HG02798 (cell line): Measurements from ENCODE around the gene TEX38.
"Not testable (repeated sequence)": the region's sequence is repeated elsewhere in the genome, so short reads cannot be mapped to it uniquely, and the experiment has no call there.

Experiments
- ATAC-seq: cut with Tn5 transposase; IDR thresholded peaks from one replicate; pipeline ENCODE4 v1.9.1; 2021; ENCODE audit warnings: mild to moderate bottlenecking; ENCODE audit not compliant: unreplicated experiment, poor library complexity

The TEX38 gene

DNA sequence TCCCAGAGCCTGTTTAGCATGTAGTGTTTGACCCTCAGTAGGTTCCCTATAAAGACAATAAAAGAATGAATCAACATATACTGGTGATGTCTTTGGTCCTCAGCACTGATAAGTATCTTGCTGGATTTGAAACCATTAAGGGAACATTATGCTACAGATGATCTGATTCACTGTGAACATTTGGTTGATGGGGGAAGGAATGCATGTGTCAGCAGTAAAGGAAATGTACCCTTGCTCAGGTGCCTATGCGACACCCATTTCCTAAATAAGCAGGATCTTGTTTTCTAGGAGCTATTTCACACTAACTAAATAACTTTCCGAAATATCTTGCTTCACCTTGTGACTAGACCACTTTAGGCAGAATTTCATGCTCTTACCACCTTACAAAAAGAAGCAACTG lies 13.0 kb downstream of the TEX38 start:
- no peak for ATAC-seq

DNA sequence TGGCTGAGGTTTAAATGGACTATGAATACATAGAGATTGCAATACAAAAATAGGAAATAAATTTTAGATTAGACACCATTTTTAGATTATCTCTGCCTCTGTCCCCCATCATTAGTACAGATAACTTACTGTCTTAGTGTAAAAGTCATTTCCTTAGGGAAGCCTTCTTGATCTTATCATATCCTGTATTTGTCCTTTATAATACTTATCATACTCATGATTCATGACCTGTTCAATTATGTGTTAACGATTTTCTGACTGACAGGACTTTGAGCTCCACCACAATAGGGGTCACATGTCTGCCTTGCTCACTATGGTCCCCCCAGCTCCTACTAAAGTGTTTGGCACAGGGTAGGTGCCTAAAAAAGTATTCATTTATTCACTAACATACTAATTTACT lies 14.6 kb downstream of the TEX38 start:
- no peak for ATAC-seq

DNA sequence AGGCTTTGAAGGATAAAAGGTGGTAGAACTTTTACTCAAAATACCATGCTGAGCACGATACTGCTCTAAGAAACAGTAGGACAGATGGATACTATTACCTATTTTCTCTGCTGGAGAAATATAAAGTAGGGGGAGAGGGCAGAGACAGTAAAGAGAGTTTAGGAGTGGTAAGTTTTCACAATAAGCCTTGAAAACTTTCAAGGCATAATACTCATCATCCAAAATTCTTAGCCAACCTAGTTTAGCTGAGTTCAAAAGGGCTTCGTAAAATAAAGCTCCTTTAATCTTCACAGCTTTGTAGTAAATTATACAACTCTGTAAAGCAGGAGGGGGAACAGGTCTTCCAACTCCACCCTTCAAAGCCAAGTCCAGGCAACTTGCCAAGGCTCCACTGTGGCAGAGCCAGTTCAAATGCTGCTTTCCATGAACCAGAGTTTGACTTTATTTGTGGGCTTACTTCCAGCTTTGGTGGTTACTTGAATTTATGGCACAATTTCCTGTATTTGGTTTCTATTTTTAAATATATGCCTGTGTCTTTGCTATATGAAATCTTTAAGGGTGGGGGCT lies 15.5 kb downstream of the TEX38 start:
- ATAC-seq = no peak

DNA sequence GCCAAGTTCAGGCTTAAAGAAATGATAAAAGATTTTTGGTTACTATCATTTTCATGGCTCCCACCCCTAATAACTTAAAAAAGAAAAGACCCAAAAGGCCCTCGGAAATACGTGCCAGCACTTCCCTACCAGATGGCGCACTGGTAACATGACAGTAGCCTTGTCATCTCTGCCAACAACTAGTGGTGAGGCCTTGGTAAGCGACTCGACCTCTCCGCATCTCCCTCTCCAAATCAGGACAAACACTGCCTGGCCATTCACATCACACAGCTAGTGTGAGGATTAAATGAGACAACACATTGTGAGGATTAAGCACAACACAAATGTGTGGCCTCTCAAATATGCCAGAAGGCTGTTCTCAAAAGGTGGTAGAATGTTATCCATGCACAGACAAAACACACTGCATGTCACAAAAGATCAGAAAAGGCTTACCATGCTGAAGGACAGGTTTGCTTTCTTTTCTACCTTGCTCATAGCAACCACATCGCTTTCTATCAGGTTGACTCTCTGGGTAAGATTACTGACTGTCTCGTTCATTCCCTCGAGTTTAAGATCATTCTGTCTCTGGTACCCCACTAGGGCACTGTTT lies 16.4 kb downstream of the TEX38 start:
- no peak for ATAC-seq

DNA sequence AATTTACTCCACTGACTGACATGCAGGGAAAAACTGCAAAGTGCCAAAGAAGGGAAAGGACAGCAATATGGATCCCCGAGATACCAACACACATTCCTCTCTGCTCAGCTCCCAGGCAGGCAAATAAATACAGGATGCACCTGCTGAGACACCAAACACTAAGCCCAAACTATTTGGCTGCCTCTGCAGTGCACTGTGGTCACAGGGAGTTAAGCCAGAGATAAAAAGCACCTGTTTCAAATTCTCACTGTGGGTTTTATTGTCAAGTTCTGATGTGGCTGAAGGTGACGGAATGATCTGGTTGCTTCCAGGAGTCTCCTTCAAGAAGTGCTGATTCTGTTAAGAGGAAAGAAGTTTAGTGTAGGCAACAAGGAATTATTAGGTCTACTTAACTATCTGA lies 17.7 kb downstream of the TEX38 start:
- ATAC-seq = no peak

DNA sequence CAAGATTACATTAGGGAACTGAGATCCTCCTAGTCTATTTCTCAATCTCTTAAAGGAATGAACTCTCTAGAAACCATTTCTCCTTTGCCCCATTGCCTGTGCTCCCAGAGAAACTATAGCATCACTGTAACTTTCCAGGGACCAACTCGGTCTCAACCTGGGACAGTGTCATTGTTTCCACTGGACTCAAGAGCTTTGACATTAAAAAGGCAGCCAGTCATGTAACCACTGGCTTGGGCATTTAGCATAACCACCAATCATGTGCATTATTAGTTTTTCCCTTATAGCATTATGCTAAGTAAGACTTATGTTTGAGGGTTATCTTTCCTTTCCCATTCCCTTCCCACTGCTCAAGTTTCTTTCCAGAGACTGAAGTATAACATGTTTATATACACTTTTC lies 18.2 kb downstream of the TEX38 start:
- no peak for ATAC-seq

DNA sequence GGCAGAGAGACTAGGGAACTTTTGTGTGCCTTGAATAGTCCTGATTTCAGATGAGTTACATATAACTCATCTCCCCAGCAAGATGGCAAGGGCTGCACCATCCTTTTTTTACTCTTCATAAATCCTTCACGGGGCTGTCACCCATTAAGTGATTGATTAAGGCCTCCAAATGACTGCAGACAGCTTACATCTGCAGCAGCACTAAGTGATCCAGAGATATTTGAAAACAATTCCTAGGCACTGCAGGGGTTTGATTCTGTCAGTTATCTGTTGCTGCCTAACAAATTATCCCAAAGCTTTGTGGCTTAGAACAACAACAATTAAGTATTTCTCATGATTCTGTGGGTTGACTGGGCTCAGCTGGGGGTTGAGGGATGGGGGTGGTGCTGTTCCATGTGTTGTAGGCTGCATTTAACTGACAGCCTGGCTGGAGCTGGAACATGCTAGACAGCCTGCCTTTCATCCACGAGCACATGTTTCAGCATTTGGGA lies 19.3 kb downstream of the TEX38 start:
- ATAC-seq = no peak

DNA sequence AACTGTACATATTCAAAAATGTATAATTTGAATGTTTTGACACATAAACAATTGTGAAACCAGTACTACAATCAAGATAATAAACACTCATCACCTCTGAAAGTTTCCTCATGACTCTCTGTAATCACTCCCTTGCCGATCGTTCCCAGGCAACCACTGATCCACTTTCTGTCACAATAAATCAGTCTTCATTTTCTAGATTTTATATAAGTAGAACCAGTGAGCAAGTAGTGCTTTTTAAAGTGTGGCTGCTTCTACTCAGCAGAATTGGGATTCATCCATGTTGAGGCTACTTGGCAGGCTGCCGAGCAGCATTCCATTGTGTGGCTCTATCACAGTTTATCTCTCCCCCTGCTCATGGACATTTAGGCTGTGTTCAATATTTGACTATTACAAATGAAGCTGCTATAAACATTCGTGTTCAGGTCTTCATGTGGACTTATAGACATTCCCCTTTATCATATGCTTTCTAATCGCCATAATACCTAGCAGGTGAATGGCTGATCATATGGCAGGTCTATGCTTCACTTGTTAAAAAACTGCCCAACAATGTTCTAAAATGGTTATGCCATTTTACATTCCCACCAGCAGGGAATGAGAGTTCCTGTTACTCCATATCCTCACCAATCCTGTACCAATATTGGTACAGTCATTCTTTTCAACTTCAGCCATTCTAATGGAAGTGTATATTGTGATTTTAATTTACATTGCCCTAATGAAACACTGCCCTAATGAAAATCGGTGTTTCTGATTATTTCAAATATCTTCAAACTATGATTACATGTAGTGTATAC lies 20.5 kb downstream of the TEX38 start:
- ATAC-seq = no peak

DNA sequence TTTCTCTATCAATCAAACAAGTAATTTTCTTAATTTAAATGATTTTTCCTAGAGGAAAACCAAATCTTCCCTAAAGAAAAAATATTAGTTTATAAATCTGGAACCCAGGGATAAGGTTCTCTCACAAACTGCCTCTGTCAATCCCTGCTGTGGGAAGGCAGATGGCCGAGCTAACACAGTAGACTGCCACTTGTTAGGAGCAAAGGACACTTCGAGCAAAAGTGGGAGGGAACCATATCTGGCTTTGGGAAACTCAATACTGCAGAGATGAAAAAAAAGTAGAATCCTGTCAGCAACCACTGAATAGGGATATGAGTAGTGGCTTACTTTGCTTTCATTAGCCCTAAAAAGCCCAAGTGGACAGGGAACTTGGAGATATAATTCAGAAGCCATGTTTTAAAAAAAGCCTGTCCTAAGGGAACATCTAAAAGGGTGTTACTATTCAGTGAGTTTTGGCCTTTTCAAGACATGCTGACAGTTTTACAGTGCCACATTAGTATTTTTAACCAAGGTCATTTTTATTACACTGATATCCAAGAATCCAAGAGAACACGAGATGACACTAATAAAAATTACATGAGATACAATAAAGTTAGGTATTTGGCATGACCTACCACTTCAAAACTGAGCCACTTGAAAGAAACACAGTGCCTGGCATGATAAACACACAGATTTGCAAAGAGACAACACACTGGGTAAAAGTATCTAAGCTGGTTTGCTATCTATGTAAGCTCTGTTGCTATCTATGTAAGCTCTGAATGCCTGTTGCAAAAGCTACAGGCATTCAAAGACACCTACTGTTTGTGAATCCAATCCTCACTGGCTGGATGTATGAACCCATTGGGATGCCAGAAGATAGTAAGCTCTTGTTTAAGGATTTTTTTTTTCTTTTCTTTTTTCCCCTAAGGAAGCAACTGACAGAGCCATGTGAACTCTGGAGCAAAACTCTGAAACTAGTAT lies 21.4 kb downstream of the TEX38 start:
- no peak for ATAC-seq

DNA sequence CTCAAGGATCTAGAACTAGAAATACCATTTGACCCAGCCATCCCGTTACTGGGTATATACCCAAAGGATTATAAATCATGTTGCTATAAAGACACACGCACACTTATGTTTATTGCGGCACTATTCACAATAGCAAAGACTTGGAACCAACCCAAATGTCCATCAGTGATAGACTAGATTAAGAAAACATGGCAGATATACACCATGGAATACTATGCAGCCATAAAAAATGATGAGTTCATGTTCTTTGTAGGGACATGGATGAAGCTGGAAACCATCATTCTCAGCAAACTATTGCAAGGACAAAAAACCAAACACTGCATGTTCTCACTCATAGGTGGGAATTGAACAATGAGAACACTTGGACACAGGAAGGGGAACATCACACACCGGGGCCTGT lies 23.0 kb downstream of the TEX38 start:
- ATAC-seq = not testable (repeated sequence)

DNA sequence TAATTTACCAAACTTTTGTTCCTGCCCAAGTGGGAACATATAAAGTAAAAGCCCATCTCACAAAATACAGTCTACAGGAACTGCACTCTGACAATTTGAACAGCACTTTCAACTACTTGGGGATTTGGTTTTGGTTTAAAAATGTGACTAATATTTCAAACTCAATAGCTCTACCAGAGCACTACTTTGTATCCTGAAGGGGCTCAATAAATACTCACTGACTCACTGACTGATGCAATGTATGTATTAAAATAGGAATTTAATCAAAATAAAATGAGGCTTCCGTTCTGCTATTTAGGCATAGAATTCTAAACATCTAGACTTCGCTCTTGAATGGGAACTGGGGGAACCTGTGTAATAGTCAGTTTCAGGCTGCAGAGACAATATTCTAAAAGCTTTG lies 25.4 kb downstream of the TEX38 start:
- no peak for ATAC-seq

DNA sequence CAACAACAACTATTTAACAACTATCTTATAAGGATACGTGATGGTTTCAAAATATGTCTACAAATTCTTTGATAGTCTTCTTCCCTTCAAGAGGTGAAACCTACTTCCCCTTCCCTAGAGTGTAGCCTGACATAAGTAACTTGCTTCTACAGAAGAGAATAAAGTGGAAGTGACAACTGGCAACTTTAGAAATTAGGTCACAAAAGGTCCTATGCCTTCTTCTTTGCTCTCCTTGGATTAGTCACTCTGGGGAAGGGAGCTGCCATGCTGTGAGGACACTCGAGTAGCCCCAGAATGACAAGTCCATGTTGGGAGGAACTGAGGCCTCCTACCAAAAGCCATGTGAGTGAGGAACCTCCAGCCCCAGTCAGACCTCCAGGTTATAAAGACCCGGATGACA lies 28.0 kb downstream of the TEX38 start:
- no peak for ATAC-seq

DNA sequence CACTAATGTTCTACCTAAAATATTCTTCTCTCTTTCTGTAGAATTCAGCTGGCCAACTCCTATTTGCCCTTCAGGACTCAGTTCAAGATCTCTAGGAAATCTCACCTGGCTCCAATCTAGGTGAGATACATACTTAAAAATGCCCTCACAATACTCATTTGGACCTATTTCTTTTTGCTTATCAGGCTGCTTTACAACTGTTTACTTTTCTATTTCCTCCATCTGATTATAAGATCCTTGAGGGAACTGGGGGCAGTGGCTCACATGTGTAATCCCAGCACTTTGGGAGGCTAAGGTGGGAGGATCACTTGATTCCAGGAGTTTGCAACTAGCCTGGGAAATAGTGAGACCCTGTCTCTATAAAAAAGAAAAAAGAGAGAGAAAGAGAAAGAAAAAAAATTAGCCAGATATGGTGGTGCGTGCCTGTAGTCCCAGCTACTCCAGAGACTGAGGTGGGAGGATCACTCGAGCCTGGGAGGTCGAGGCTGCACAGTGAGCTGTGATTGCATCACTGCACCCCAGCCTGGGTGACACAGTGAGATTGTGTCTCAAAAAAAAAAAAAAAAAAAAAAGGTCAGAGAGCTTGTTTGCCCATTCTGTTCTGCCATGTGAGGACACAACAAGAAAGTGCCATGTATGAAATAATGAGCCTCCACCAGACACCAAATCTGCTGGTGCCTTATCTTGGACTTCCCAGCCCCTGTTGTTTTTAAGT lies 32.4 kb downstream of the TEX38 start:
- ATAC-seq = no peak

DNA sequence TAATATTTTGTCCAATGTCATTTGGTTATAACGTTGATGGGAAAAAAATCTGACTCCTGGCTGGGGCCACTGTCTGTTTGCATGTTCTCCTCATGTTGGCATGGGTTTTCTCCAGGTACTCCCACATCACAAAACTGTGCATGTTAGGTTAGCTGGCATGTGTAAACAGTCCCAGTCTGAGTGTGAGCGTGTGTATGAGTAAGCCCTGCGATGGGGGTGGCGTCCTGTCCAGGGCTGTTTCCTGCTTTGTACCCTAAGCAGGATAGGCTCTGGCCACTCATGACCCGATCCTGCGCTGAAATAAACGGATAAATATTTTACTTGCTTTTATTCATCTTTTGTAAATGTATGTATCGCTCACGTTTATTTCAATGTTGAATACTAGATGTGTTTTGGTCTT lies 33.8 kb downstream of the TEX38 start:
- no peak for ATAC-seq

DNA sequence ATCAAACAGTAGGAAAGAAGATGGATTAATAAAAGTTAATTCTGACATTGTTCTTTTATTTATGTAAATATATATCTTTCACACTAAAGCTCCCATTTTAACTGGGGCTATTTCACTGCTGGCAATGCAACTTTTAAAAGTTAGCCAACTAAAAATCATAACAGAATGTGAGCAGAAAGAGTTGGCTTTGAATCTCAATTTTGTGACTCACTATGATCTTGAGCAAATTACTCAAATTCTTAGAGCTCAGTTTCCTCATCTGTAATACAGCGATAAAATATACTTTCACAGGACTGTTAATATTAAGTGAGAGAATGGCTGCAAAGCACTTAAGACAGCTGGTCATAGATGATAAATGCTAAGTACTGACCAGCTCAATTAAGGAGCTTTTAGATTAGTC lies 36.5 kb downstream of the TEX38 start:
- ATAC-seq = no peak

DNA sequence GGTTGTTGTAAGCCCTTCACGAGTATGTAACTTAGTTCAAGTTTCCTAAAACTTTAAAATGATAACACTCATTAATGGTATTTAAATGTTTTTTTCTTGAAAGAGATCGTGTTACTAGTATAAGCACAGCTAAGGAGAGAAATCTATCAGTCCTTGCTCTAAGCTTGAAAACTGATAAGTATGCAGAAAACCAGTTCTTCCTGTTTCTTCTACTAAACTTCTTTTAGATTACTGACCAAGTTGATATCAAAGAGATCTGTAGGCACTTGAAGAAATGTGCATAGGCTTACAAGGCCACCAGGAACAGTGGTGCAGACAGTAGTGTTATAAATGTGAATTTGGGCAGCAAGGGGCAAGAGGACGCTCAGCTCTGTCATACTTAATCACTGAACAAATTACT lies 43.3 kb downstream of the TEX38 start:
- no peak for ATAC-seq

DNA sequence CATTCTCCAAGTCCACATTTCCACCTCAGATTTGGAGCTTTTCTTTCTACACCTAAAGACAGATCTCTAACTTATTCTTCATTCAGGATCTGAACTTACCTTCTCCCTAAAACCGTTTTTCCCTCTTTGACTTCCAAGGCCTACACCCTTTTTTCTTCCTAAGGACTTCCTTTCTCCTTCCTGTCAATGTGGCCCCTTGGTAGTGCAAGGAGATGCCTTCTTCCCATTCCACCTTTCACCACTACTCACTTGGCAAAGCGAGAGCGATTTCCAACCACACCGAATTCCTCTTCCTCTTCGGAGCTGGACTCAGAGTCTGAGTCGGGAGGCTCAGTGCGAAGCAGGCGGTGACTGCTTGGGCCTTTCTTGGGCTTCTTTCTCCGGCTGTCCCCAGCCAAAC lies 46.0 kb downstream of the TEX38 start:
- ATAC-seq = no peak

DNA sequence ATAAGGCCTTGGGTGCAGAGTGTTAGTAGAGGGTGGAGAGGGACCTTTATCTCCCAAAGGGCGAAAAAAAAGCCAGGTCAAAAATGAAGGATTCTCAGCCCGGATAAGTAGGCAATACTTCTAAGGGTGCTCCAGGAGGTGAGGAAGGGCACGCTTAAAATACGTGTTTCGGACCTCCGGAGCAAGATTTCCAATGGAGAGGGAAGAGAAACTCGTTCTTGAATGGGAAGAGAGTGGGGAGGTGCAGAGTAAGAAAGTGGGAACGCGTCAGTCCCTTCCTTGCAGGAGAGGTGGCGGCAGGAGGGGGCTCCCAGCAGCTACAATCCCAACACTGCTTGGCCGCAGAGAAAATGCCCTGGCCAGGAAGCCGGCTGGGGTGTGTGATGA lies 46.7 kb downstream of the TEX38 start:
- ATAC-seq = no peak

DNA sequence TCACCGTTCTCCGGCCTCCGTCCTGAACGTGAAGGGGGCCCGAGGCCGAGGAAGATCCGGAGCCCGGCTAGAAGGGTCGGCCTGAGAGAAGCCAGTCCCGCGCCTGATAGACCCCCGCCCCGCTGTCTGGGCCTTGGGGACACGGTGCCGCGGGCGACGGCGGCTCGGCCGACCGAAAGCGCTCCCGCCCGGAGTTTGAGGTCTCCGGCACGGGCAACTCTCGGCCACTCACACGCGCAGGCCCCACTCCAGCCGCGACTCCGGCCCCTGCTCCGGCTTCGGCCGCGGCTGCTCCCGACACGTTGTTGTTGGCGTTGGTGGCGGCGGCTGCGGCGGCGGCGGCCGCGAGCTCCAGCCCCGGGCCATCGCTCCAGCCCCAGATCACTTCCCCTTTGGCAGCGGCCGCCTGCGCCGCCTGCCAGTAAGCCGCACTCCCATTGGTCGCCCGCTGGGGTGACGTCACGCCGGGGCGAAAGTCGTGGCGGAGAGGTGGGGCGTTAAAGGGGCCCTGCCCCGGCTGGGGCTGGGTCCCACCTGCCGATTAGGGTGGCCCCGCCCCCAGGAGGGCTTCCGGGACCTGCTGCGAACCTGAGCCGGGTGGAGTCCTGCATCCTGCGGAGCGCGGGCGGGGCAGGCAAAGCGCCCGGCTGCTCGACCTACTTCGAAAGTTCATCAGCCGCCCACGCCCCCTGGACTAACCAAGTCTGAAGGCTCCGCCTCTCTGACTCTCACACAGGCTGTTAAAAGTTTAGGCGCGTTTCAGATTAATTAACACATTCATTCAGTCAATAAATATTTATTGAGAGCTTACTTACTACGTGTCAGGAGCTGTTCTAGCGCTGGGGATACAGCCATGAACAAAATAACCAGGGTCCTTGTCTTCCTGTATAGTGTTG lies 47.3 kb downstream of the TEX38 start, which contains the start of gene EFCAB14:
TSS of gene EFCAB14 (minus strand) at position 388 of the 896 bp plus-strand sequence. CDS start 1,027 bp downstream, outside the sequence.
- peak; percentile 98 for ATAC-seq
